NOMO-1 treated with dmso at 0.1 percent for 144 hours (cell line): ENCODE results near the gene CHCHD6.
A peak's percentile ranks its signal among the peaks of the same experiment; 100 is the strongest.

ENCODE experiments used
- DNase-seq: peaks from one replicate; lab custom pipeline; 2025; ENCODE audit not compliant: unreplicated experiment; lab: John Stamatoyannopoulos, UW

The CHCHD6 gene

DNA sequence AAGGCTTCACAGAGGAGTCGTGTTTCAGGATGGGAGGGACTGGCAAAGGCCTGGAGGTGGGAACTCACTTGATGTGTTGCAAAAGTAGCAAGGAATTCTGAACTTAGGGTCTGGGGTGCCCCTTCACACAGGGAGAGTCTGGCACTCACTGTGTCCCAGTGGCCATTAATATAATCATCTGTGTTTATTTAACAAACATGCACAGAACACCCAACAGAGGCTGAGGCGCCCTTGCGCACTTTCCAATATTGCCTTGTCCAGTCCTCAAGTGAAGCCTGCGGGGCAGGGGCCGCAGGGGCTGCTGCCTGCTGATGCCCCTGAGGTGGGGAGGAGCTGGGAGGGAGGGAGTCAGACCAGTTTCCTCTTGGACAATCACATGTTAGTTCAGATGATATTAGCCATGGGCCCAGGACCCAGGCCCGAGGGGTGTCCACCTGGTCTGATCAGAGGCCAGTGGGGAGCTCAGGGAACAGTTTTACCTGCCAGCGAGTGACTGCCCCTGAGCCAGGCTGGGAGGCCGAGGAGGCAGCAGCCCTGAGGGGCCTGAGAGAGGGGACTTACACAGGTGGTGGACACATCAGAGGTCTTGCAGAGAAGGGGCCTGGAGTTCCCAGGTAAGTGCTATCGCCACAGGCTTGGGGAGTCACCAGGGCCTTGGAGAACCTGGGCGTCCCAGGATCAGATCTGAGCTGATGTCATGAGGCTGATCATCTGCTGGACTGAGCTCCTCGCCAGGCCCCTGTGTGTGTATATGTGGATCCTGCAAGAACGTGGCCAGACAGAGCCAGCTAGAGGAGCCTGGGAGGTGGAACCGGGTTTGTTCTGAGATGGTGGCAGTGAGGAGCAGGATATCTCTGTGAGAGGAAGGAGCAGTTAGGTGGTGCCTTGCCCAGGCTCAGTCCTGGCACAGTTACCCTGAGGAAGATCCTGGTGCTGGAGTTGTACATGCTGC lies 35.3 kb upstream of the CHCHD6 start:
- no peak for DNase-seq

GRCh38 chr3:126671521-126671920 lies 32.5 kb upstream of the CHCHD6 start:
- DNase-seq = peak; percentile 17

GRCh38 chr3:126672340-126672739 lies 31.7 kb upstream of the CHCHD6 start:
- DNase-seq = no peak

DNA sequence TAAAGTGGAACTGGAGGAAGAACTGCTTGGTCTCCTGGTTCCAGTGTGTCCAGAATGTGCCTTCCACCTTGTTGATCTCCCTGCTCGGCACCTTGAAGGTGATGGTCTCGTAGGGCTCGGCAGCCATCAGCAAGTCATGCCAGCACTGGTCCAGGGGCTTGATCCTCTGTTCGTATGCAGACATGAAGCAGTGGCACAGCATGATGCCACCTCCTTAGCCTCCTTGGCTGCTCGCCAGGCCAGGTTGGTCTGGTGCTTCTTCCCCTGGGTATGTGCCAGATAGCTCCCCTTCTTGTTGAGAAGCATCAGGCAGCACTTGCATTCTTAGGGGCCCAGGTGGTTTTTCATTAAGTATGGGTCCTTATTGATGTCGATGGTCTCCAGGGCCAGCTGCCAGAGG lies 31.3 kb upstream of the CHCHD6 start:
- DNase-seq = no peak

DNA sequence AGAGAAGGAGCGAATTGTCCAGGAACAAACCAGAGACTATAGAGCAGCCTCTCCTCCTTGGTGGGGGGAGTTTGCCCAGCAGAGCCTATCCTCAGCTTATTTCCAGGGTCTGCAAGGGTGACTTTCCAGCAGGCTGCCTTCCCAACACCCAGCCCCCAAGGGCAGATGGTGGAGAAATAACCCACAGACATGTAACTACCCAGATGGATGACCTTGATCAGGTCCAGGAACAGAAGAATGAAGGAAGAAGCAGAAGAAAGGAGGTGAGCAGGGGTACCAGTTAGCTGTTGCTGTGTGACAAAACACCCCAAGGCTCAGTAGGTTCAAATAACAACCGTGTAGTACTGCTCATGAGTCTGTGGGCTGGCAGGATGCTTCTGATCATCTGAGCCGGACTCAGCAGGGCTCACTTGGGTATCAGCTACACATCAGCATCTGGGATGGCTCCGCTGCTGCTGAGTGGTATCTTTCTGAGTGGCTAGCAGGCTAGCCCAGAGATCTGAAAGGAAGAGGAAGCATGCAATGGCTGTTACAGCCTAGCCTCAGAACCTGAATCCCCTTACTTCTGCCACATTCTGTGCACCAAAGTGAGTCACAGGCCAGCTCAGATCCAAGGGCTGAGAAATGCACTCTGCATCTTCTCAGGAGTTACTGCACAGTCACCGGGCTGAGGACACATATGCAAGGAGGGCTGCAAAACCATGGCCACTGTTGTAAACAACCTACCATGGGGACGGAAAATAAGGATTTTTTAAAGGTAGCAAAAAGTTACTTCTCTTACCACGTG lies 26.9 kb upstream of the CHCHD6 start:
- no peak for DNase-seq

DNA sequence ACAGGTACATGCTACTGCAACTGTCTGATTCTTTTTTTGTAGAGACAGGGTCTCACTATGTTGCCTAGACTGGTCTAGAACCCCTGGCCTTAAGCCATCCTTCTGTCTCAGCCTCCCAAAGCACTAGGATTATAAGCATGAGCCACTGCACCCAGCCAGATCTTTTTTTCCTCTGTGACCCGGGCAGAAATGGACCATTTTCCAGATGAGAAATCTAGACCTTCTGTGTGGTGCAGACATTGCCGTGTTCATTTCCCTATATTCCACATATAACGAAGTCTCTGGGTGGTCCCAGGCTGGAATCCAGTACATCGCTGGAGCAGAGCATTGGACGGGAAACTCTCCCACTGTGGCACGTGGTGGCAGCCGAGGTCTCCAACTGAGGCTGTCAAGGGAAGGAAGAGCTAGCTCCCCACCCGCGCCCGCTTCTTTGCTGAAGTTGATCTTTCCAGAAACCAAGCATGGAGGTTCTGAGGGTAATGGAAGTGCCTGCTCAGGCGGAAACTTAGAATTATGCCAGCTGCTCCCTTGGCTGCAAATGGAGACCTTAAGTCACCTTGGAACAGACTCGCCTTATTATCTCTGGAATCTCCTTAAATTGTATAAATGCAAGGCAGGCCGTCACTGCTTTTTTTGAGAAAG lies 26.1 kb upstream of the CHCHD6 start:
- no peak for DNase-seq

DNA sequence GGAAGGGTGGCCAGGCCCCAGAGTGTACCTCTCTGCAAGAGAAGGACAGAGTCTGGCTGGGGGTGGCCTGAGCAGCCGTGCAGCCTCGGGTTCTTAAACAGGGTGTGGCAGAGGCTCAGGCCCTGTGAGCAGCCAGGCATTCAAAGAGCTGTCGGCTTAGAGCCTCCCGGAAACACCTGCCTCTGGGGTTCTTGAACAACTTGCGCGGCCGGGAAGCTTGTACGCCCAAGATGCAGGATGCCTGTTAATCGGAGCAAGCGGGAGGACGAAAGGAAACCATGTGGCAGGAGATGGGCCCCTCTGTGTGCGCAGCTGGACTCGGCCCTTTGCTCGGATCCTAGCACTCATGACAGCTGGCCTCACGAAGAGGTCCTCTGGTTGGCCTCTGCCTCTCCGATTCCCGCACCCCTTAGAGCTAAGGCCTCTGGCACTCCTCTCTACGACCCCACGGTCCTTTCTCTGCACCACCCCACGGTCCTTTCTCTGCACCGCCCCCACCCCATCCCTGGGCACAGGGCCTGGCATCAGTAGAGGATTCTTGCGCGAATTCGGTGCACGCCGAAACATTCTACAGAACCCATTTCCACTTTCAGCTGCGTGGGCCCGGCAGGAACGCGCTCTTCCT lies 25.2 kb upstream of the CHCHD6 start:
- no peak for DNase-seq

- DNase-seq = peak; percentile 19
These were observed 24.7 kb upstream of the CHCHD6 start for GRCh38 chr3:126679318-126679751.

- DNase-seq = no peak
These were observed 24.0 kb upstream of the CHCHD6 start for GRCh38 chr3:126679831-126680666.

DNA sequence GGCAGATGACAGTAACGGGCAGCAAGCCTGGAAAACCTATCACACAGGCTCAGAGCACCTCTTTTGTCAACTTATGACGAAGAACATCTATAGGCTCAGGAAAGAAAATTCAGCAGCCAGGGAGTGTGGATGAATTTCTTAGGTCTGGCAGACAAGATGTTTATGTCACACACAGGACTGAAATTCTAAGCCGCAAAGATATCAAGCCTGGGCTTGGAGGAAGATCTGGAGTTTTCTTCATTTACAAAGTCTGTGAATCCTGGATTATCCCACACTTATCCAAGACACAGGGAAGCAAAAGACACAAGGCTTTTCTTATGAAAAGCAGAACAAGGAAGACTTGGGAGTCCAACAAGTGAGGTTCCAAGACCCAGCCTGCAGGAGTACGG lies 23.4 kb upstream of the CHCHD6 start:
- no peak for DNase-seq

DNA sequence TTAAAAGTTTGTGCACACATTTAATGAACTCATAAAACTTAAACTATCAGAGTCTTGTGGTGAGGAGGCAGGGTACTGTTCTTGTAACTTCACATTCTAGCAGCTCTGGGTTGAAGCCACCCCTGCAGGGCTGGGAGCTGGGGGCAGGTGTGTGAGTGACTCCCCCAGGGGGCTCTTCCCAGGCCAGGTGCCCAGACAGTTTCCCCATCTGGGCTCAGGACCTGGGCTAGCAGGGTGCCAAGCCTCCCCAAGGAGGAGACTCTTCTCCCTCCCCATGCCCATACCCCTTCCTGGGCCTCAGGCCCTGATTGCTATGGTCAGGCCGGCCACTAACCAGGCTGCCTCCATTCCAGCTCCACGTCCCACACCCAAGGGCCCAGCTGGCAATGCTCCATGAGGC lies 22.0 kb upstream of the CHCHD6 start:
- no peak for DNase-seq

GRCh38 chr3:126683069-126683468 lies 21.0 kb upstream of the CHCHD6 start:
- no peak for DNase-seq

- DNase-seq = no peak
These were observed 19.8 kb upstream of the CHCHD6 start for GRCh38 chr3:126684218-126684751.

- no peak for DNase-seq
These were observed 19.0 kb upstream of the CHCHD6 start for GRCh38 chr3:126685021-126685420.

- DNase-seq = no peak
These were observed 18.5 kb upstream of the CHCHD6 start for GRCh38 chr3:126685493-126685892.

DNA sequence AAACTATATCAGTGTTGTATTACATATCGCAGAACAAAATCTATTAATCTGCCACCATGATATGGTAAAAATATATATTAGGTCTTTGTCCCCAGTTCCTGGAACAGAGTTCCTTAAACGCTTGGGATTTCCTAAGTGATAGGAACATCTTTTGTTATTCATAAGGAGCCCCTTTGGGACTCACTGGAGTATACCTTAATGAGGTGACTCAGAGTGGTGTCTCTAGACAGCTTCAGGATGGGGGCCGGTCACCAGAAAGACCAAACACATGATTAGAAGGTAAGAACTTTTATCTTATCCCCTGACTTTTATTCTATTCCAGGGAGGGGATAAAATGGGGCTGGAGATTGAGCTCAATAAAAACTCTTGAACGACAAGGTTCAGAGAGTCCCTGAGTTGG lies 12.3 kb upstream of the CHCHD6 start:
- no peak for DNase-seq

GRCh38 chr3:126692858-126693257 lies 11.2 kb upstream of the CHCHD6 start:
- DNase-seq = no peak

GRCh38 chr3:126693921-126694320 lies 10.1 kb upstream of the CHCHD6 start:
- no peak for DNase-seq

- no peak for DNase-seq
These were observed 7.3 kb upstream of the CHCHD6 start for GRCh38 chr3:126696701-126697267.

GRCh38 chr3:126699011-126699410 lies 5.0 kb upstream of the CHCHD6 start:
- DNase-seq = no peak
